ENCODE measurements around the gene RDH12.

DNA sequence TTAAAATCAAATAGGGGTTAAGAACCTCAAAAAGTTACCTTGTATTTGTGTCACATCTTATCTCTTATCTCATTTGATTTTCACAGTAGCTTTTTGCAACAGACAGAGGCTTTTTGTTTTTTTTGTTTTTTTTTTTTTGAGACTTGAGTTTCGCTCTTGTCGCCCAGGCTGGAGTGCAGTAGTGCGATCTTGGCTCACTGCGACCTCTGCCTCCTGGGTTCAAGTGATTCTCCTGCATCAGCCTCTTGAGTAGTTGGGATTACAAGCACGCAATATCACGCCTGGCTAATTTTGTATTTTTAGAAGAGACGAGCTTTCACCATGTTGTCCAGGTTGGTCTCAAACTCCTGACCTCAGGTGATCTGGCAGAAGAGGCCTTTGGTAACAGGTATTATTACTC is 25.7 kb downstream of the RDH12 start:
- TF ChIP-seq, protein P1, sequence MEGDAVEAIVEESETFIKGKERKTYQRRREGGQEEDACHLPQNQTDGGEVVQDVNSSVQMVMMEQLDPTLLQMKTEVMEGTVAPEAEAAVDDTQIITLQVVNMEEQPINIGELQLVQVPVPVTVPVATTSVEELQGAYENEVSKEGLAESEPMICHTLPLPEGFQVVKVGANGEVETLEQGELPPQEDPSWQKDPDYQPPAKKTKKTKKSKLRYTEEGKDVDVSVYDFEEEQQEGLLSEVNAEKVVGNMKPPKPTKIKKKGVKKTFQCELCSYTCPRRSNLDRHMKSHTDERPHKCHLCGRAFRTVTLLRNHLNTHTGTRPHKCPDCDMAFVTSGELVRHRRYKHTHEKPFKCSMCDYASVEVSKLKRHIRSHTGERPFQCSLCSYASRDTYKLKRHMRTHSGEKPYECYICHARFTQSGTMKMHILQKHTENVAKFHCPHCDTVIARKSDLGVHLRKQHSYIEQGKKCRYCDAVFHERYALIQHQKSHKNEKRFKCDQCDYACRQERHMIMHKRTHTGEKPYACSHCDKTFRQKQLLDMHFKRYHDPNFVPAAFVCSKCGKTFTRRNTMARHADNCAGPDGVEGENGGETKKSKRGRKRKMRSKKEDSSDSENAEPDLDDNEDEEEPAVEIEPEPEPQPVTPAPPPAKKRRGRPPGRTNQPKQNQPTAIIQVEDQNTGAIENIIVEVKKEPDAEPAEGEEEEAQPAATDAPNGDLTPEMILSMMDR (conservative IDR thresholded peaks at IDR 0.05; ENCODE audit: low read depth, low read length): no peak
- TF ChIP-seq EZH2 (IDR thresholded peaks at IDR 0.05; ENCODE audit: borderline replicate concordance, low read depth, low read length, poor library complexity, severe bottlenecking): no peak

Data from A673 (cell line).